Activated CD4-positive, alpha-beta T cell treated with anti-CD3 and anti-CD28 coated beads, Interleukin-2, amount 50 U/mL, for 24 hours (primary cell): ENCODE measurements around the gene NOM1.

Experiments
- DNase-seq, 2 donors: peaks; one replicate each; pipeline ENCODE4 v3.0.0-alpha.2; 2020; ENCODE audit warnings: low read depth in 1 of 2, low spot score in 1 of 2

NOM1 gene

GRCh38 chr7:157014635-157015555 is 65.4 kb downstream of the NOM1 start:
- no peak for DNase-seq

GRCh38 chr7:157016024-157016351 is 66.5 kb downstream of the NOM1 start:
- DNase-seq = no peak

- no peak for DNase-seq
Measured at GRCh38 chr7:157016352-157017041, 67.0 kb downstream of the NOM1 start.

- DNase-seq = no peak
Measured at GRCh38 chr7:157017149-157017548, 67.6 kb downstream of the NOM1 start.

- DNase-seq = no peak
Measured at GRCh38 chr7:157017603-157018327, 68.3 kb downstream of the NOM1 start.

- no peak for DNase-seq
Measured at GRCh38 chr7:157018328-157018996, 69.0 kb downstream of the NOM1 start.

GRCh38 chr7:157018997-157019608 is 69.6 kb downstream of the NOM1 start:
- no peak for DNase-seq

GRCh38 chr7:157019718-157020451 is 70.4 kb downstream of the NOM1 start:
- no peak for DNase-seq

GRCh38 chr7:157020514-157021070 is 71.1 kb downstream of the NOM1 start:
- DNase-seq = no peak

- no peak for DNase-seq
Measured at GRCh38 chr7:157021071-157021870, 71.8 kb downstream of the NOM1 start.

- no peak for DNase-seq
Measured at GRCh38 chr7:157021871-157022680, 72.6 kb downstream of the NOM1 start.
